Stimulated activated naive CD8-positive, alpha-beta T cell treated with anti-CD3 and anti-CD28 coated beads, Interleukin-15, Interleukin-2, amounts not matched to agents 100 U/mL and 50 U/mL, for 24 hours (primary cell): ENCODE data around the gene TMC2.
"Not testable (repeated sequence)": the region's sequence is repeated elsewhere in the genome, so short reads cannot be mapped to it uniquely, and the experiment has no call there.

Experiments
- ATAC-seq: fragments of 150-1000 bp; cut with Tn5 transposase; one replicate; pipeline ENCODE4 v1.10.0; 2021
- DNase-seq: peaks from one replicate; pipeline ENCODE4 v3.0.0; 2021

Gene TMC2

GRCh38 chr20:2663364-2663886 lies 127.1 kb downstream of the TMC2 start:
- ATAC-seq: no peak
- no peak for DNase-seq

- peak; percentile 96 for ATAC-seq
- DNase-seq: peak; percentile 94
These were observed 127.7 kb downstream of the TMC2 start, which contains the start of gene IDH3B for GRCh38 chr20:2663887-2664719. TSS of gene IDH3B (minus strand) at chr20:2664216. CDS start at chr20:2664188, 28 bp downstream.

- ATAC-seq: peak; percentile 28
- DNase-seq: no peak
These were observed 135.6 kb downstream of the TMC2 start for GRCh38 chr20:2671977-2672376.

- ATAC-seq (no peak), DNase-seq (no peak)
These were observed 136.1 kb downstream of the TMC2 start for GRCh38 chr20:2672446-2672845.

GRCh38 chr20:2673453-2673852 lies 137.1 kb downstream of the TMC2 start:
- no peak for ATAC-seq
- no peak for DNase-seq

- no peak for DNase-seq
- ATAC-seq: no peak
These were observed 143.7 kb downstream of the TMC2 start for GRCh38 chr20:2680046-2680445.

GRCh38 chr20:2682040-2682439 lies 145.7 kb downstream of the TMC2 start:
- DNase-seq: not testable (repeated sequence)

GRCh38 chr20:2684817-2685216 lies 148.4 kb downstream of the TMC2 start:
- not testable (repeated sequence) for ATAC-seq, DNase-seq

More at GRCh38 chr20:2682040-2682439, 145.7 kb downstream of the TMC2 start:
- ATAC-seq: not testable (repeated sequence)

GRCh38 chr20:2687514-2687913 lies 151.1 kb downstream of the TMC2 start:
- ATAC-seq (no peak), DNase-seq (no peak)

GRCh38 chr20:2688041-2688591 lies 151.7 kb downstream of the TMC2 start:
- ATAC-seq: peak; percentile 72
- DNase-seq: peak; percentile 84

- no peak for ATAC-seq
- DNase-seq: no peak
These were observed 153.8 kb downstream of the TMC2 start for GRCh38 chr20:2690213-2690612.

- ATAC-seq: no peak
- no peak for DNase-seq
These were observed 154.3 kb downstream of the TMC2 start for GRCh38 chr20:2690718-2691117.

- ATAC-seq: no peak
- no peak for DNase-seq
These were observed 154.8 kb downstream of the TMC2 start for GRCh38 chr20:2691127-2691526.
